H1 (cell line): ENCODE measurements around the gene CTDSP1. TPM values are rescaled to one million over a fixed set of nuclear protein-coding genes. Genes with fewer than 3 reads are reported as not detected.

ENCODE experiments used
- ASH2L ChIP-seq: fragments of 200-600, 300-600 bp; sonication (generic); IDR thresholded peaks from one replicate; pipeline ENCODE4 v1.7.1; 2017; ENCODE audit warnings: low read length
- BACH1 ChIP-seq: IDR thresholded peaks from 2 replicates; pipeline ENCODE4 v1.6.1; 2012; ENCODE audit warnings: low read length, improper control_type of control experiment
- CHD2 ChIP-seq: IDR thresholded peaks from 2 replicates; pipeline ENCODE4 v1.6.1; 2012; ENCODE audit warnings: low read length, improper control_type of control experiment
- CTBP2 ChIP-seq: IDR thresholded peaks from 2 replicates; pipeline ENCODE4 v1.7.0; 2011; ENCODE audit warnings: borderline replicate concordance, mild to moderate bottlenecking, moderate library complexity, mixed read lengths, low read length; ENCODE audit not compliant: insufficient read depth, insufficient read length
- CTCF ChIP-seq, 3 experiments: IDR thresholded peaks; 1 replicate in 2 of 3; 2 replicates in 1 of 3; pipeline versions ENCODE4 v1.5.1 to v1.6.1; 2011; ENCODE audit warnings: low read length in 3 of 3, mild to moderate bottlenecking in 3 of 3, inconsistent platforms in 2 of 3, low read depth in 1 of 3, moderate library complexity in 1 of 3; ENCODE audit not compliant: insufficient read depth in 1 of 3; ENCODE audit errors: control extremely low read depth in 1 of 3
- EGR1 ChIP-seq: IDR thresholded peaks from 2 replicates; pipeline ENCODE4 v1.6.1; 2011; ENCODE audit warnings: low read depth, low read length, borderline replicate concordance
- GABPA ChIP-seq: IDR thresholded peaks from 2 replicates; pipeline ENCODE4 v1.6.1; 2011; ENCODE audit warnings: mild to moderate bottlenecking, low read length, moderate library complexity, borderline replicate concordance; ENCODE audit not compliant: insufficient read depth
- KDM4A ChIP-seq: IDR thresholded peaks from one replicate; pipeline ENCODE4 v1.7.1; 2012; ENCODE audit warnings: low read depth, mild to moderate bottlenecking, moderate library complexity, low read length, inconsistent platforms; ENCODE audit not compliant: severe bottlenecking
- RAD21 ChIP-seq, 2 experiments: IDR thresholded peaks in 1 of 2; conservative IDR thresholded peaks in 1 of 2; 2 replicates each; pipeline ENCODE4 v1.6.1; 2011; ENCODE audit warnings: low read depth in 2 of 2, low read length in 2 of 2, improper control_type of control experiment in 1 of 2, inconsistent platforms in 1 of 2, mild to moderate bottlenecking in 1 of 2, moderate library complexity in 1 of 2
- RNF2 ChIP-seq: fragments of 200-900, 300-1000 bp; sonication (generic); IDR thresholded peaks from 2 replicates; pipeline ENCODE4 v1.7.1; 2016; ENCODE audit warnings: borderline replicate concordance, low read depth, mild to moderate bottlenecking, antibody characterized with exemption, low read length; ENCODE audit not compliant: poor library complexity, severe bottlenecking; ENCODE audit errors: missing control alignments
- RXRA ChIP-seq: IDR thresholded peaks from 2 replicates; pipeline ENCODE4 v1.6.1; 2011; ENCODE audit warnings: low read depth, mild to moderate bottlenecking, low read length, moderate library complexity; ENCODE audit not compliant: insufficient read depth
- SIN3A ChIP-seq, 2 experiments: IDR thresholded peaks in 1 of 2; conservative IDR thresholded peaks in 1 of 2; 2 replicates each; pipeline ENCODE4 v1.6.1; 2011 to 2012; ENCODE audit warnings: low read length in 2 of 2, improper control_type of control experiment in 1 of 2, low read depth in 1 of 2, mild to moderate bottlenecking in 1 of 2
- SP4 ChIP-seq: IDR thresholded peaks from 2 replicates; pipeline ENCODE4 v1.6.1; 2012; ENCODE audit warnings: low read length, inconsistent platforms
- SRF ChIP-seq: IDR thresholded peaks from 2 replicates; pipeline ENCODE4 v1.6.1; 2011; ENCODE audit warnings: mild to moderate bottlenecking, low read depth, low read length, moderate library complexity
- YY1 ChIP-seq: IDR thresholded peaks from 2 replicates; pipeline ENCODE4 v1.6.1; 2011; ENCODE audit warnings: low read depth, mild to moderate bottlenecking, low read length
- polyA plus RNA-seq, 7 experiments: library from polyadenylated mRNA; depleted of rRNA in 3 of 7; stranded (reverse) in 5 of 7; unstranded in 2 of 7; fragments of >200 nt in 5 of 7; fragments of 200-250 nt in 2 of 7; gene quantifications; 1 replicate in 5 of 7; 2 replicates in 1 of 7; 4 replicates in 1 of 7; pipeline versions ENCODE4 v1.2.1 to v1.2.3, GENCODE V29; 2011 to 2013; ENCODE audit warnings: missing spikeins in 2 of 7, mixed read lengths in 2 of 7
- total RNA-seq: library from RNA; stranded (reverse); fragmentation: NEBNext Ultra II Directional; extraction: Animal tissue kit (Norgen Biotek cat#: 25700); gene quantifications from 2 replicates; pipeline ENCODE4 v1.2.1, GENCODE V29; 2021

Gene CTDSP1
- total and polyA plus RNA-seq, 2 of the 8 experiments (the other 6 are each of a cell fraction or from before 2014, with no cell fraction given): 20.3 to 35.2 TPM

DNA sequence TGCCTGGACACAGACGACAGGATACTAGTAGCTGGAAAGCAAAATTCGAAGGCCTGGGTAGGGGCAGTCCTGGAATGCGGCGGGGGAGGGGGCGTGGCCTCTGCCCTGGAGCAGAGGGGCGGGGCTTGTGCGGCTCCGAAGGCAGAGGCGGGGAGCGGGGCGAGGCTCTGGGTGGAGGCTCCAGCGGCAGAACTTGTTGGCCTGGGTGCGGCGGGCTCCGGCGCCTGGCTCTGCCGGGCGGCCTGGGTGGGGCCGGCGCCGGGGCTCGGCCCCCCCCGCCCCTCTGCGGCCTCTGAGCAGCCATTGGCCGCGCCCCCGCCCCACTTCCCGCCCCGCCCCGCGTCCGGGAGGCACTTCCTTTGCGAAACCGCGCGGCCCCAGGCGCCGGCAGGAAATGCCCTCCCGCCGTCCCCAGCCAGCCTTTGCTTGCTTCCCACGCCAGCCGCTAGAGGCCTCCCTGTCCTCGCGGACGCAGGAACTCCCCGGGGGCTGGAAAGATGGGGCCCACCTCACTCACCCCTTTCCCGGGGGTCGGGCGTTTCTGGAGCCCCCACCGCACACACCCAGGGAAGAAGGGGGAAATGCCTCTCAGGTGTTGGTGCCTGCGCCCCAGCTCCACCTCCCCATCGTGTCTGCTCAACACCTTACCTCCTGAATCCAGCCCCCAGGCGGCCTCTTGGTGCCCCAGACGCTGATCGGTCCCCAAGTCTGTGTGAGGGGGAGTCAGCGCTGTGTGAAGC is 6.7 kb downstream of the CTDSP1 start (continued):
- TF ChIP-seq RNF2: no peak
- peak; percentile 80 for TF ChIP-seq RAD21 (IDR thresholded peaks at IDR 0.05 in 1 of 2, conservative IDR thresholded peaks at IDR 0.05 in 1 of 2; ENCODE audit: low read depth in 2 of 2, low read length in 2 of 2)
- TF ChIP-seq SIN3A (conservative IDR thresholded peaks at IDR 0.05 in 1 of 2, IDR thresholded peaks at IDR 0.05 in 1 of 2; ENCODE audit: low read depth in 1 of 2, low read length in 2 of 2): 0 out of 4 replicates have a peak, but pooled peaks of 1 of the 2 experiments have one; percentile 25
- TF ChIP-seq SRF: no peak
- peak; percentile 54; the same call in 1 of the 2 replicates for TF ChIP-seq CHD2
- TF ChIP-seq BACH1: peak; percentile 7; the same call in 1 of the 2 replicates
- TF ChIP-seq RXRA: no peak
- TF ChIP-seq ASH2L: peak; percentile 8
- TF ChIP-seq SP4: peak; percentile 21; the same call in 1 of the 2 replicates
- TF ChIP-seq EGR1: peak; percentile 77
- TF ChIP-seq CTCF (IDR thresholded peaks at IDR 0.05; ENCODE audit: control extremely low read depth in 1 of 3, insufficient read depth in 1 of 3, low read depth in 1 of 3, low read length in 3 of 3): peak in 2 of 3 experiments; percentile 73 to 78; a peak in 3 of 4 replicates
- TF ChIP-seq YY1: peak; percentile 59; the same call in 1 of the 2 replicates
- TF ChIP-seq GABPA: no peak
- peak; percentile 43 for TF ChIP-seq KDM4A
- TF ChIP-seq CTBP2: peak; percentile 71
